HG03175 (cell line): ENCODE data around the gene AGO1.
"Not testable (repeated sequence)": the region's sequence is repeated elsewhere in the genome, so short reads cannot be mapped to it uniquely, and the experiment has no call there.

Experiments
- ATAC-seq: cut with Tn5 transposase; IDR thresholded peaks from one replicate; pipeline ENCODE4 v1.9.1; 2021; ENCODE audit warnings: mild to moderate bottlenecking, moderate library complexity; ENCODE audit not compliant: unreplicated experiment

The AGO1 gene

DNA sequence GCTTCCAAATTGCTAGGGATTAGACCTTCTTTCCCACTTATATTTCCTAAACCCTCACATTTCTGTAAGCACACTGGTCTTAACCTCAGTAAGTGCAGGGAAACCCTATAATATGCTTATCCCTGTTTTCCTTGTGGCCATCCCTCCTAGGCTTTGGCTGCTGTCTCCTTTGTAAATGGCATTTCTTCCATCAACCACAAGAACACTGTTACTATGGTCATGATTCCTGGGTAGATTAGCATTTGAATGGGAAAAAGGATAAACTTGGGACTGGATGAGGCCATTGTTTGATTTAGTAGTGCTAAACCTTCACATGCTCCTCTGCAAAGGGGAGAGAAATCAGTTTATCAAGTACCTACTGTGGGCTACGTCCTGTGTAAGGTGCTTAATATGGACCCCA lies 31.7 kb downstream of the AGO1 start:
- ATAC-seq, result no peak

DNA sequence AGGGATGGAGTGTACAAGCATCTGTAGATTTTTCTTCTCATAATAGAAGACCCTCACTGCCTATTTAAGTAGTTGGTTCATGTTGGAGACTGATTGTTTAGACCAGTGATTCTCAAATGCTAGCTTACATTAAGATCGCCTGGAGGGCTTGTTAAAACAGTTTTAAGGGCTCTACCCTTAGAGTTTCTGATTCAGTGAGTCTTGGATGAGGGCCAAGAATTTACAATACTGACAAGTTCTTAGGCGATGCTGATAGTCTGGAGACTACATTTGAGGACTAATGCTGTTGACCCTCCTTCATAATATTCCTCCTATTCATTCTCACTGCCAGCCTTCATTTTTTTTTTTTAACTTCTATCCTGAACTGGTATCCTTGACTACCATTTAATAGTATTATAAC lies 32.7 kb downstream of the AGO1 start:
- ATAC-seq, result no peak

GRCh38 chr1:35923791-35924221 lies 40.8 kb downstream of the AGO1 start:
- ATAC-seq, result no peak

DNA sequence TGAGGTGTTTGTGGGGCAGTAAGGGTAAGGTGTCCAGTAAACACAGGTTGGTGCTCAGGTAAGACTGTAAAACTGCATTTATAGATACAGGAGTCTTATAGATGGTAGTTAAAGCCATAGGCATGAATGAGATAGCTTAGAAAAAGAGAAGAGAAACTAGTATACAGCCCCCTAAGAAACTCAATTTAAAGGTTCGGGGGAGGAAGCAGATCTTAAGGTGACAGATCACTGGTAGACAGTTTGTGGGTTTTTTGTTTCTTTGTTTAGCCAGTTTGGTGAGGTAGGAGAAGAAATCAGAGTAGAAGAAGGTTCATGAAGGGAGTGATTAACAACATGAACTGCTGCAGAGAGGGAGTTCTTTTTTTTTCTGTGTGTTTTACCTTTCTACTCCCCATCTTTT lies 41.8 kb downstream of the AGO1 start:
- no peak for ATAC-seq

- ATAC-seq, result no peak
Observed at GRCh38 chr1:35925741-35926140, 42.7 kb downstream of the AGO1 start.

- no peak for ATAC-seq
Observed at GRCh38 chr1:35927472-35927871, 44.5 kb downstream of the AGO1 start.

GRCh38 chr1:35929730-35930592 lies 47.0 kb downstream of the AGO1 start:
- ATAC-seq, result no peak

GRCh38 chr1:35930593-35931445 lies 47.8 kb downstream of the AGO1 start, which contains the start of gene AGO3:
Gene AGO3, plus strand, starts transcription at chr1:35931105. Its CDS starts 322 bp downstream, at chr1:35931427.
- peak; percentile 80 for ATAC-seq

DNA sequence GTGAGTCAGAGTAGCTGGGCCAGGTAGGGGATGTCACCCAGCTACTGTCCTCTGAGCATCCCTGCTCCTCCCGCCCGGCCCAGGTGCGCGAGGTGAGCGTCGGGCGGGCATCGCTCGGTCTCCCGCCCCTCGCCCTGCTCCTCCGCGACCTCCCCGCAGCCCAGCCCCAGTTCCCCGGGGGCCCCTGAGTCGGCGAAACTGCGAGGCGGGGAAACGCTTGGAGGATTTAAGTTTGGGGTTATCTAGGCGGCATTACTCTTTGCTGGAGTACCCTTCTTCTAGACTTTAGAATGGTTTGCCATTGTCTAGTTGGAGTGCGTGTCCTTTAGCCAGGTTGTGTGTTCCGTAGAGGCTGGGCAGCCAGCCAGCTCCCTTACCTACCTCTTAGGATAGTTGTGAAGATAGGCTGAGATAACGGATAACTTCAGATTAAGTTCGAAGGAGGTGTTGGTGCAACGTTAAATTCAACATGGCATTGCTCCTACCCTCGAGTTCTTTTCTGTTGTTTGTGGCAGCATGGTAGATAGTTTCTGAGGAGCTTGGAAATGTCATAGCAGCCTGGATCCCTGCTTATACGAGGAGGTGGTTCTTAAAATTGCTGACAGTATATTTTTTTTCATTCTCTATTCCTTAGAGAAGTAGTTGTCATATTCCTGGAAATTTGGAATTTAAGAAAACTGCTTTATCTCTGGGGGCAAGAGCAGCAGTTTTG lies 48.6 kb downstream of the AGO1 start:
- ATAC-seq, result peak; percentile 32

- ATAC-seq, result no peak
Observed at GRCh38 chr1:35932158-35932636, 49.2 kb downstream of the AGO1 start.

GRCh38 chr1:35932941-35933340 lies 49.9 kb downstream of the AGO1 start:
- ATAC-seq, result no peak

DNA sequence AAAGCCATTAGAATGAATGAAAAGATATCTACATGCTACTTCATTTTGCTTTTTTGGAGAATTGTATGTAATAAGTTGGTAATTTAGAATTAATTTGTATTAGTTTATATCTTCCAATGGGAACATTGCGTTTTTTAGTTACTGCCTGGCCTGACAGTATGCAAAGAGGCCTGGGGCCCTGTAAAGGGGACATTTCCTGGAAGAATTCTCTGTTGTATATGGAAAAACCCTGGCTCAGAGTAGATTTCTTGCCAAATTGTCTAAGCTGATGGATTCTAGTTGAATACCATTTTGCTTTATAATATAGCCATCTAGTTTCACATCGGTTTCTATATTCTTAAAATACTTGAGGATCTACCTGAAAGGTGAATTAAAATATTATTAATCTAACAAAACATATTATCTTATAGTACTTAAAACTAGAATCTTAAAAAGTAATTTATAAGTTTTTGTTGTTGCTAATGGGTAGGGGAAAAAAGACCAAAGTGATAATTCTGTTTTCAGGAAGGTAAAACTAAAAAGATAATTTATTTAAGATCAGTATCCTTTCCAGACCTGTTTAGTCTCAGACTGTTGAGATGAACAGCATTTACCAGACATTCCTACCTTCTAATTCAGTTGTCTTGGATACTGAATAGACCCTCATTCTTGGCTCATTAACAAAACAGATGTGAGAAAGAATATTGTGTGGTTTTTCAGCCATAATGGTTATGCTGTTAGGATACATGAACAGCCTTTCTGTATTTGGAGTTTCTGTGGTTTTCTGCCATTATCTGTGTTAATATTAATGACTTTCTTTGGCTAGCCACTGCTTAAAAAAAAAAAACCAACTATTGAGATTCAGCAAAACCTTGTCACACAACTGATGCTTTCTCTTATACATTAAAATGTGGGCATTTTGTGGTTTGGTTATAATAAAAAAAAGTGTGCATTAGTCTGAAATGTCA lies 52.7 kb downstream of the AGO1 start:
- ATAC-seq, result no peak

- ATAC-seq, result no peak
Observed at GRCh38 chr1:35936838-35937237, 53.8 kb downstream of the AGO1 start.

DNA sequence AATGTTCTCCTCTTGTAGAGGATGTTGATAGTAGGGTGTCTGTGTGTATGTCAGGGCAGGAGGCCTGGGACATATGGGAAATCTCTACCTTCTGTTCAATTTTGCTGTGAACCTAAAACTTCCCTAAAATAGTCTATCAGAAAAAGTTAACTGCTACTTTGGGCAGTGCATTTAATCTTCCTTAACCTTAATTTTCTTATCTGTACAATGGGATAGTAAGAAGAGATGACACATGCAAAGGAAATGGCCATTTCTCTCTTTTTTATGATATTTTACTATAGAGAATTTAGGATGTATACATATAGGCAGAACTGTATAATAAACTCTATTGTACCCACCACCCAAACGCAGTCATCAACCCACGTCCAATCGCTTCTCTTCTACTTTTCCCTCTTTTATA lies 56.5 kb downstream of the AGO1 start:
- no peak for ATAC-seq

DNA sequence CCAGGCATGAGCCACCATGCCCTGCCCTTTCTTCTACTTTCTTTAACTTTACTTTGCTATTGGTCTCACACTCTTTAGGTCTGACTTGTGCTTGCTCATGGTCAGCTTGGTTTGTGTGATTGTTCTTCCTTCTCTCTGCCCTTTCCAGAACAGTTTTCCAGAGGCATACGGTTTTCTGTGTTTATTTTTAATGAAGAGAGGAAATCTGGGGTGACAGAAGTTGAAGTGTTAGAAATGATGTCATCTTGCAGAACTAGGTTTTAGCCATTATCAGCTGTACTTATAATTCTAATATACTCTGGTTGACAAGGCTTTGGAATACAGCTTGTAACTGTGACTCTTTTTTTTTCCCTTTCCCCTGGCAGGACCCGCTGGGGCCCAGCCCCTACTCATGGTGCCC lies 62.3 kb downstream of the AGO1 start:
- ATAC-seq, result no peak

- no peak for ATAC-seq
Observed at GRCh38 chr1:35947547-35947946, 64.5 kb downstream of the AGO1 start.

DNA sequence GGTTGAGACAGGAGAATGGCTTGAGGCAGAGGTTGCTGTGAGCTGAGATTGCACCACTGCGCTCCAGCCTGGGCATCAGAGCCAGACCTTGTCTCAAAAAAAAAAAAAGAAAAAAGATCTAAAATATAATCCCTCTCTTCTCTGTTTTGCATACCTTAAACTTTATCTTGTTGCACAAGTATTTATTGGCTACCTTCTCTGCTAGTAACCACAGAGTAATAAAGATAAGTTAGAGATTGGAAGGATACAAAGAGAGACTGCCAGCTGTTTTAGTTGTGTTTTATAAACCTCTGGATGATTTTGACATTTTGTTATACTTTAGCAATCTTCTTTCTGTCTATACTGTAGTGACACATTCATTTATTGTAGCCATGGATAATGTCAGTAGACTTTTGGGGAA lies 75.5 kb downstream of the AGO1 start:
- ATAC-seq, result no peak

DNA sequence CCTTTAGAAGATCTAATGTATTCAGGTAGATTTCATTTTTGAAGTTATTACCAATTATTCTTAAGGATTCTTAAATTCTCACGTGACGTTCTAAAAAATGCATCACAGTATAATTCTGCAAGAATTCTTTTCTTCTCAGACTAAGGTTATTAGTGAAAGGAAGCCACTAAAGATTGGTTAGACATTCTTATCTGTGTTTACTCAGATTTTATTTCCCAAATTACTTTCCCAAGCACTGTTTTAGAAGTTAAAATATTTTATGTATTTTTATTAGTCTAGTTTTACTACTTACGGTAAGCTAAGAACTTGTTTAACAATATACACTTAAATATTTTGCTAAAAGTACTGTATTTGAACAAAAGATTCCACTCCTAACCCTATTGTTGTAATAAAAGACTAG lies 76.3 kb downstream of the AGO1 start:
- no peak for ATAC-seq

DNA sequence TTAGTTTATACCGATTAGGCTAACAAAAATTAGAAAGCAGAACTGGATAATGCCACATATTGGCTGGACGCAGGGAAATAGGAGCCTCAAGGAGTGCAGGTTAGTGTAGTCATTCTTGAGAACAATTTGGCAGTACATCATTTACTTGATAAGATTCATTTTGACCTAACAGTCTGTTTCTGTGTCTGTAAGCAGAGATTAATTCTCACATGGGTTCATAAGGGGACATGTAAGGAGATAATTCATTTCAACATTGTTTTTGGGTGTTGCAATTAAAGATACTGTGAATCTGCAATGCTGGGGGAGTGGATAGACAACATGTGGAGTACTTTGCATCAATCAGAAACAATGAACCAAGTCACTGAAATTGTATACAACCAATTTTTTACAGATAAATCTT lies 79.9 kb downstream of the AGO1 start:
- no peak for ATAC-seq

DNA sequence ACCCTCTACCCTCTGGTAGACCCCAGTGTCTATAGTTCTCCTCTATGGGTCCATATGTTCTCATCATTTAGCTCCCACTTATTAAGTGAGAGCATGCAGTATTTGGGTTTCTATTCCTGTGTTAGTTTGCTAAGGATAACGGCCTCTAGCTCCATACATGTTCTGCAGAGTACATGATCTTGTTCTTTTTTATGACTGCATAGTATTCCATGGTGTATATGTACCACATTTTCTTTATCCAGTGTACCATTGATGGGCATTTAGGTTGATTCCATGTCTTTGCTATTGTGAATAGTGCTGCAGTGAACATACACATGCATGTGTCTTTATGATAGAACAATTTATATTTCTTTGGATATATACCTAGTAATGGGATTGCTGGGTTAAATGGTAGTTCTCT lies 81.3 kb downstream of the AGO1 start:
- not testable (repeated sequence) for ATAC-seq
